Hematopoietic multipotent progenitor cell treated with erythropoietin and hydrocortisone succinate and interleukin-3 and kit ligand, for 8 days (in vitro differentiated cells): ENCODE results near the gene CHSY1.

Source experiments
- DNase-seq: peaks from one replicate; pipeline ENCODE4 v3.0.0-alpha.2; 2015

The CHSY1 gene

DNA sequence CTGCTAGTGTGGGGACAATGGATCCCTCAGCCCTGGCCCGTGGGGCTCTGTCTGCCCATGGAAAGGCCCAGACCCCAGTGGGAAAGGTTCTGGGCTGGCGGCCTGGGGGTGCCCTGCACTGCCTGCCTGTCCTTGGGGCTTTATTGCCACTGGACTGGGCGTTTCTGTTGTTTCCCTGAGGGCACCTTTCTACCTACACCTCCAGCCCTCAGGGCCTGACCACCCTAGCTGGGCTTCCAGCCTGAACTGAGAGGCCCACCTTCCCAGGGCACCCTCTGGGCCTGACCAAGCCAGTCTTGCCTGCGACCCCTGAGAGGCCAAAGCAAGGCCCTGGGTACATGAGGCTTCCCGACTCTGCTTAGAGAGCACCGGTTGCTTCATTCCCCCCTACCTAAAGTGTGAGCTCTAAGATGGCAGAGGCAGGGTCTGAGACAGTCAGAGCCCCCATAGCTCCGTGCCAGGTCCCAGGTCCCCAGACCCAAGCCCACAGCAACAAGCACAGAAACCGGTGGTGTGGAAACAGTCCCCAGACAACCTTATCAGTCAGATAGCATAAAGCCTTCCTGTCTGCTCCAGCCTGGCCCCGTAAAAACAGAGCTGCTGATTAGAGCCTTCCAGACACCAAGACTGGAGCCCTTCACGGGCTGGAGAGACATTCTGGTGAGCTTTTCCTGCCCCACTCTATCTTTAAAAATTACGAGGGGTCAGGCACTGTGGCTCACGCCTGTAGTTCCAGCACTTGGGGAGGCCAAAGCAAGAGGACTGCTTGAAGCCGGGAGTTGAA, 102.8 kb downstream of the CHSY1 start:
- peak; percentile 67 for DNase-seq

DNA sequence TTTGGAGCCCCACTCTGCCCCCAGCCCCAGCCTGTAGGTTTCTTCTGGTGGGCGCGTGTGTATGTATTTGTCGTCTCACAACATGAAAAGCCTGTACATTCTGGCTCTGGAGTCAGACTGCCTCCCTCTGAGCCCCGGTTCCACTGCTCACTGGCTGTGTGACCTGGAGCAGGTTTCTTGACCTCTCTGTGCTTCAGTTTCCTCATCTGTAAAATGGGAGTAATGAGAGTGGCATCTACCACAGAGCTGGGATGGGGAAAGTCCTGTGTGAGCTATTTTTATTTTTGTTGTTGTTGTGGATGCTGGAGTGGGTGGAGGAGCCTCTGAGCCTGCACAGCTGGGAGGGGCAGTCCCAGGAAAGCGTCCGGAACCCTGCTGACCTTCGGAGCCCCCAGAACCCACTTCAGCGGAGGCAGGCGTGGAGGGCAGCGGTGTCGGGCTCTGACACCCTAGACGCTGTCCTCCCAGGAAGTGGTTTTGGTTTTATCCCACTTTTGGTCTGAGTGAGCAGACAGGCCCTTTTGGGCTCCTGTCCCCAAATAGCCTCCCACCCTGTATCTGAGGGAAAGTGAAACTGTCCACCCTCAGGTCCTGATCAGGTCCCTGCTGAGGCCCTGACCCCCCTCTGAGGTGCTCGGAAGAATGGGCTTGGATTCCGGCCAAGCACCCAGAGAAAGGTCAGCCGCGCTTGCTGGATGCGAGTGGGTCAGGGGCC, 103.5 kb downstream of the CHSY1 start:
- no peak for DNase-seq

DNA sequence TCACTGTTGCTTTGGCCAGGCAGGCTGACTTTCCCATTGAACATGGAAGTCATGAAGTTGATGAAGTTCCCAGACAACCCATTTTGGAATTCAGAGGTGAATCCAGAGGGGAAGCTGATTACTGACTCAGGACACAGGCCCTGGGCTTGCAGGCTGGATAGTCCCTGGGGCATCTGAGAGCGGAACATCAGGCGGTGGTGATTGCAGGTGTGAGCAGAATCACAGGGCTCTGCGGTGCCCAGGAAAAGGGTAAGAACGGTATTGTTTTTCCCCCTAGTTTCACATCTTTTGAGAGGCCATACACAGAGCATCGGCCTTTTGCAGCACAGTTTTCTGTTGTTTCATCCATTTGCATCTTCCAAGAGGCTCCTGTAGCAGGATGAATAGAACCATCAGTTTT, 104.7 kb downstream of the CHSY1 start:
- DNase-seq = no peak

DNA sequence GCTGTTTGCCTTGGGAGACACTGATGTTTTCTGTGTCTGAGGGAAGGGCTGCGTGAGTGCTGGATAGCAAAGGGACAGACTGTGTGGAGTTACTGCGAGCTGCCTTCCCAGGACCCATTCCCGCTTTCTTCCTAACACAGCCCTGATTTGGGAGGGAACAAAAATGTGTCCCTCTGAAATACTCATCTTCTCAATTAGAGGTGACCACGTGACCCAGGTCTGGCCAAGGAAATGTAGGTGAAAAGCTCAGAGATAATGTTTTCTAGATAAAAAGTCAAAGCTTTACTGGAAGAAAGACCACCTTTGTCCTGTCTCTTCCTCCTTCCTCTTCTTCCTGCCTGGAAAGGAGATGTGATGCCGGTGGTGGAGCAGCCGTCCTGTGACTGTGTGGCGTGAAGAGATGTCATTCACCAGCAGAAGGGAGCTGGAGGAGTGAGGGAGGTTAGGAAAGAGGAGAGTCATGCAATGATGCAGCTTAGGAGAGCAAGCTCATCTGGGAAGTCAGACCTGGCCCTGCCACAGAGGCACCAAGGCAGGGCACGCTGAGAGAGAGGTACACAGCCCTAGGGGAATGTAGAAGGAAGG, 105.6 kb downstream of the CHSY1 start:
- no peak for DNase-seq

DNA sequence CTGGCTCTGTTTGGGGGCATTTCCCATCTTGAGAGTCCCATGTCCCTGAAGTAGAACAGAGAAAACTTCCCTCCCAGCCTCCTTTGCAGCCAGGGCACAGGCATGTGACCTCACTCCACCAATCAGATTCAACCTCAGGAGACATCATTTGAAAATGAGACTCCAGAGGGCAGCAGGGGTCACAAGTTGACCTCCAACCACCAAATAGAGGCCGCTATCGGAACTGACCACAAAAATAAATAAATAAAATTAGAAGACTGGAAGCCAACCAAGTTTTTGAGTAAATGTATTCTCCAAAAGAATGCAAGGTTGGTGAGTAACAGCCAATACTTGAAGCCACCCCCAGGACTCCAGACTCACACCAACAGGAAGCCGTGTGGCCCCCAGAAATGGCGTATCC, 106.5 kb downstream of the CHSY1 start:
- DNase-seq = peak; percentile 27

DNA sequence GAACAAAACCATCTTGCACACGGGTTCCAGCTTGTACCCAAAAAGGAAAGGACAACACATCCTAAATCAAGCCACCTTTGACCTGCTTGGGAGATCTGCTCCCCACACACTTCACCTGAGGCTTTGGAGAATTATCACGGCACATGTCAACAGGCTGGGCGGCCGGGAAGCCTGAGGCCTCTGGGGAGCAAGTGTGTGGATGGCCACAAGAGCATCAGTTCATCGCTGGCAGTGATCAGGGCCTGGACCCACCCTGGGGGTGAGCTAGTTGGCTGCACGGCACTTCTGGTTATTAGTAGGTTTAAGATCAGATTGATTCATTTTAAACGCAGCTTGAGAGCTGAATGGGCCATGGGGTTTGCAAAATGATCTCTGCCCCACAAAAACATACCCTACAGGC, 108.5 kb downstream of the CHSY1 start:
- no peak for DNase-seq

DNA sequence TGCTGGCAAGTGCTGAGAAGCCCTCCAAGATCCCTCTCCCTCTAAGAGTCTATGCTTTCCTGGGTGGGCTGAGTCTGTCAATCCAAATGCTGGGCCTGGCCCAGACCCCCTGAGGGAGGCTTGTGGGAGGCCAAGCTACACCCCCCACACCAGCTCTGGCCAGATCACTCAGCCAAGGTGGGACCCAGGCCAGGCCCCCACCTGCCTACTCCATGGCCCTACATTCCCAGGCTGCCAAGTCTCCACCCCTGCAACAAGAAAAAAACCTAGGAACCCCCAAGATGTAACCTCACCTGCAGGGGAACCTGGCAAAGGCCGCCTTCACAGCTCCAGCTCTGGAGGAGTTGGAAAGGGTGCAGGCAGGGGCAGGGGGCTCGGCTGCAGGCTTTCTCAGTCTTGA, 109.1 kb downstream of the CHSY1 start:
- no peak for DNase-seq

DNA sequence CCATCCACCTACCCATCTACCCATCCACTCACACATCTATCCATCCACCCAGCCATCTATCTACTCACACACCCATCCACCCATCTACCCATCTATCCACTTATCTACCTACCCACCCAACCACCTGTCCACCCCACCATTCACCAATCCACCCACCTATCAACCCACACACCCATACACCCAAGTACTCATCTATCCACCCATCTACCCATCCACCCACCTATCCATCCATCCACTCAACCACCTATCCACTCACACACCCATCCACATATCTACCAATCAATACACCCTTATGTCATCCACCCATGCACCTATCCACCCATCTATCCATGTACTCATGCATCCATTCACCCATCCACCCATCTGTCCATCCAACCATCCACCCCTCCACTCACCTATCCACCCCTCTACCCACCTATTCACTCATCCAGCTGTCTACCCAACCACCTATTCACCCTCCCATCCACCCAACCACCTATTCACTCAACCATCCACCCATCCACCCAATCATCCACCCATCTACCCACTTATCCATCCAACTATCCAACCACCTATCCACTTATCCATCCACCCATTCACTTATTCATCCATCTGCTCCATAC, 109.8 kb downstream of the CHSY1 start:
- no peak for DNase-seq

DNA sequence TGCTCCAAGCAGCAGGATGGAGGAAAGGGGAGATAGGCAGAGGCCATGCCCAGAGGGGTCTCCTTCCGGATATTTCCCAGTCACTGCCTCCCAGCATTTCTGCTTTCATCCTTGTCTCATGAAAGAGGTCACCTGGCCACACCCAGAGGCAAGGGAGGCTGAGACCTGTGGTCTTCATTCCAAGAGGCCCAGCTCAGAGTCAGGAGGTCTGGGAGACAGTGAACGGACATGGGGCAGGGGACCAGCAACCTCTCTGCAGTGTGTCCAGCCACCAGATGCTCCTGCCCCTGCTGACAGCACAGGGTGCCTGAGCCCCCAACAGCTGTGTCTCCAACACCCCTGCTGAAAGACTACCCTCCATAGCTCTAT, 111.2 kb downstream of the CHSY1 start:
- DNase-seq = no peak

DNA sequence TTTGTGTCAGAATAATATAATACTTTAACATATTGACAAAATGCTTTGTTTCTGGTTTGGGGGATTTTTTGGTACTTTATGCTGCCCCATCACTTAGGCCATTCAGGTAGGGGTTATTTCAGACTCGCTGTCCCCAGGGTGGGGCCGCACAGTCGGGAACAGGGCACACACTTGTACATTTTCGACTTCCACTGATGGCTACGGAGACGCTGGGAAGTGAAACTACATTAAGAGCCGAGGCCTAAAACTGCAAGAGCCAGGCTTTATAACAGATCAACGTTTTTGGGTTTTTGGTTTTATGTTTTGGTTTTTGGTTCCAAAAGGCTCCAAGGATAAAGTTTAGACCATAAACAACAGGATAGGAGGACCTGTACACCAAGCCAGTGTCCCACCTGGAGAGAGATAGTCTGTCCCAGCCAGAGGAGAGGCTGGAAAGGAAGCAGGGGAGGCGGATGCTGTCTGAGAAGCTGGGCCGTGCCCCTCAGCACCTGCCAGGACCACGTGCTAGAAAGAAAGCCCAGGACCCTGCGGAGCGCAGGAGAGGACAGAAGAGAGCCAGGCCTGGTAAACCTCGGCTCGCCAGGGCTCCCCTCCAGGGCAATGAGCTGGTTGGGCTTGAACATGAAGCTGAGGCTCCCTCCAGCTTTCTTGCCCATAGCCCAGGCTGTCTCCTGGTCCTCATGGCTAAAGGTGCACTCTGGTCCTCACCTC, 111.7 kb downstream of the CHSY1 start:
- DNase-seq = no peak

DNA sequence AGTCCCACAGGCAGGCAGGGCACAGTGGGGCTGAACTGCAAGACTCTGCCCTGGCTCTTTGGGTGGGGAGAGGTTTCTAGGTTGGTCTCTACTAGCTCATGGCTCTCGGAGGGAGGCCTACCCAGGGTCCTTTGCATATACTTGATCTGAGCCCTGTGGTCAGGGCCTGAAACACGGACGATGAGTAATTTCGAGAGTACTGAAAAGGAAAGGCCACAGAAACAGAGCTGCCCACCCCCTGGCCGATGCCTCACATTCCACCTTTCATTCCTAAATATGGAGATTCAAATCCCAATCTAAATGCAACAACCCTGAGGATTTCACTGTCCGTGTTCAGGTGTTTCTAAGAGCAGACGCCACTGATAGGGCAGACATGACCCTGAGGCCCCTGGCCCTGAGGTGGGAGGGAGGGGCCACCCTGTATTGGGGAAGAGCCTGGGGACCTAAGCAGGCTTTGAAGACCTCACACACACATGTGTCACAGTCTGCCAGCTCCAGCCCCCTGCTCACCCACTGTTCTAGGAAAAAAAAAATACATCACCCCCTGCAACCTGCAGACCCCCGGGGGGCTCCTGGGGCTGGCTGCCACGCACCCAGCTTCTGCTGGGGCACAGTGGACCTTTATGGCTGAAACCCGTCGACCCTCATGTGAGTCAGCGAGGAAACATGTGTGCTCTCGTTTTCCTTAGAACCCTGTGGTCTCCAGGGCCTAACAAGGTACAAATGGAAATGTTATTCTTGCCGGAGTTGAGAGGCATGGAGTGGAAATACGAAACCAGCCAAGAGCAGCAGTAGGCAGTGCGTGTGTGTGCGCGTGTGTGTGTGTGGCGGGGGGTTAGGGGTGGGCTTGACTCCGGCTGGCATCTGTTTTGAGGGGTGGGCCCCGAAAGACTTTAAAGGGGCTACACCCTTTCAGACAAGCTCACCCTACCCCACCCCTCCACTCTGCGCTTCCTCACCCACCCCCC, 112.7 kb downstream of the CHSY1 start:
- DNase-seq = no peak

DNA sequence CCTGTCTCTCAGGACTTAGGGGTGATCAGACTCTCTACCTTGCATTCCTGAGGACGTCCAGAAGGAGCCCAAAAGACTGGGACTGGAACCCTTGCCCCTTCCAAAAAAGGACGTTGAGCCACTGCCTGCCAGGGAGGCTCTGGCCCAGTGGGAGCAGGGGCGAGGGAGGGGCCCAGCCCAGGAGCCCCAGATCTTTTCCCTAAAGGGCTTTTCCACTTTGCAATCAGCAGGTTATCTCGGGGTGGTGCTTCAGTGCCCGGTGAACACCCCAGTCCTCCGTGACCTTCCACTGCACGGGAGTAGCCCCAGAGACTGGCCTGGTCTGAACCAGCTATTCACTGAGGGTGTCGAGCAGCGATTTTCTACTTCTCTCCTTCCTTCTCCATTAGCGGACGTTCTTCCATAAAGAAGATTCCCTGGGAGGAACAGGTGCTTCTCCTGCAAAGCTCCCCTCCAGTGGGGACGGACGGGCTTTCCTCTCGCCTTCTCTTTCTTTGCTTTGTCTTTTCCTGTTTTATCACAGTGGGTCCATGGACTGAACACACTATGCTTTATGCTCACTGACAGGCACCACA, 113.7 kb downstream of the CHSY1 start:
- no peak for DNase-seq

DNA sequence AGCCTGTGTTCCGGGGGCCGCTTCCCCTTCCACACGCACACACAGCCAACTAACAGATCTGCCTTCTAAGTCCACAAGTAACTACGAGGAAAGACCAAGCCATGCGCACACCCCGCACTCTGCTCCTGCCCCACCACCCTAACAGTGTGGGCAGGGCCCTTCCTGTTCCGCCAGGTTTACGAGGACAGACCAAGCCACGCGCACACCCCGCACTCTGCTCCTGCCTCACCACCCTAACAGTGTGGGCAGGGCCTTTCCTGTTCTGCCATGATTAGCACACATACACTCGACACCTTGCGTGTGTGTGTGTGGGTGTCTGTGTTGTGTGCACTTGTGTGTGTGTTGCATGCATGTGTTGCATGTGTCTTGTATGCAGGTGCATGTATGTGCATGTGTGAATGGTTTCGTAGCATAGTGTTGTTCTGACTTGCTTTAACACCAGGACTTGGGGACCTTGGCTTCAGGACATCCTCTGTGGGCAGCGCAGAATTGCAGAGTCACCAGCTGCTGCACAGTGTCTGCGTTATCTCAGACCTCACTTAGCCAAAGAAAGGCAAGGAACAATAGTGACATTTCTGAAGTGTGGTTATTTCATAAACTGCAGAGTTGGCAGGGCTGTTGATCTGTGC, 114.4 kb downstream of the CHSY1 start:
- DNase-seq = peak; percentile 89

DNA sequence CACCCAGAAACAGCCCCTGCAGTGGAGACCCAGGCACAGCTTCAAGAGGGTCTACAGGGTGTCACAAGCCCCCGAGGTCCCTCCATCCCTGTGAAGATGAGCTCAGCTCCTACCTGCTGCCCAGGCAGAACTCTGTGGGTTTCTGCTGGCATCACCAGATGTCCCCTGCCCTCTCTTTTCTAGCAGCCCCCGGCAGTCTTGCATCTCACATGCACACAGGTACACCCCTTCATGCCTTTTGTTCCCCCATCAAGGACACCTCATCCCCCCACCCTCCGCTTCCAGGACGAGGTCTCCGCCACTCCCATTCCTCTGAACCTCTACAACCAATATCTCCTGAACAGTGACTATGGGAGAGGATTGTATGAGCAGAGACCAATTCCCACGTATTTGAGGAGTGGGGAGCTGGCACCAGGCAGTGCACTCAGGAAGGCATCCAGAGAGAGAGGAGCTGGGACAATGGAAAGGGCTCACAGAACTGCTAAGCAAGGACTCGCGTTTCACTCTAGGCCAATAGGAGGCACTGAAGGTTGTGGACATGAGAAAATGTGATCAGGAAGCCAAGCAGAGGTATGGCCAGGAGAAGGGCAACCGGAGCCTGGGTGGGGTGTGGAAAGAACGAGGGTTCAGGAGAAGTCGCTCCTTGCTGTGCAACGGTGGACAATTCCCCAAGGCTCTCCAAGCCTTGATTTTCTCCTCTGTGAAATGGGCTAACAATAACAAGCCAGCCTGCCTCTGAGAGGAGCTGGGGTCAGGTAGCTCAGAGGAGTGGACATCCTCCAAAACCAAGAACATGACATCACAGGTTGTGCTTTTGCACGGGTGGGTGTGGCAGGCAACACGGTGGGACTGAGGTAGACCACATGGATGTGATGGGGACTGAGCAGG, 115.2 kb downstream of the CHSY1 start:
- DNase-seq = no peak

DNA sequence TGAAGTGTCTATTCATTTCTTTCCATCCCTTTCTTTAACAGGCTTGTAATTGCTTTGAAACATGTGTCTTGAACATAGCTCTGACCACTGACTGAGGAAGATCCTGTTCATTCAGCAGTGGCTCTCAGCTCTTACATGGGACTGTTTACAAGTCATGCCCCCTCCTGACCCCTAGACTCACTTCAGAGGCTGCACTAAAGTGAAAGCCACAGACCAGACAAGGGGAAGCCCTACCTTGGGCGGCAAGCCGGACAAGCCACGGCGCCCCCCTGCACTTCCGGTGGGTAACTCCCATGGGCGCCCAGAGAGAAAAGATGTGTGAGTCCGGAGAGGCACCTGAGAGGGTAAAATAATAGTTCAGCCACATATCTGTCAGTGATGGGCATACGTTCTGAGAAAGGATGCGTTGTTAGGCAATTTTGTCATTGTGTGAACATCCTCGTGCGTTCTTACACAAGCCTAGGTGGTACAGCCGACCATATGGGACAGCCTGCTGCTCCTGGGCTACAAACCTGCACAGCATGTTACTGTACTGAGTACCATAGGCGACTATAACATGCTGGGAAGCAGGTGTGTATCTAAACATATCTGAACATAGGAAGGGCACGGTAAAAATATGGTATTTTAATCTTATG, 116.2 kb downstream of the CHSY1 start:
- no peak for DNase-seq

DNA sequence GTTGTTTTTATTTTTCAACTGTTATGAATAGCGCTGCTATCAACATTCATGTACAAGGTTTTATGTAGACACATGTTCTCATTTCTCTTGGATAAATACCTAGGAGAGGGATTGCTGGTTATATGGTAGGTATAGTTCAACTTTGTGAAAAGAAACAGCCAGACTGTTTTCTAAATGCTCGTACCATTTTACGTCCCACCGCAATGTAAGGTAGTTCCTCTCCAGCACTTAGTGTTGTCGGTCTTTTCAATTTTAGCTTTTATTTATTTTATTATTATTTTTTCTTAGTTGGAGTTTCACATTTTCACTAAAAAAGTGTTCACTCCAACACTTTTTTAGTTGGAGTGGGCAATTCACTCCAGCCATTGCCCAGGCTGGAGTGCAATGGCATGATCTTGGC, 117.1 kb downstream of the CHSY1 start:
- no peak for DNase-seq

DNA sequence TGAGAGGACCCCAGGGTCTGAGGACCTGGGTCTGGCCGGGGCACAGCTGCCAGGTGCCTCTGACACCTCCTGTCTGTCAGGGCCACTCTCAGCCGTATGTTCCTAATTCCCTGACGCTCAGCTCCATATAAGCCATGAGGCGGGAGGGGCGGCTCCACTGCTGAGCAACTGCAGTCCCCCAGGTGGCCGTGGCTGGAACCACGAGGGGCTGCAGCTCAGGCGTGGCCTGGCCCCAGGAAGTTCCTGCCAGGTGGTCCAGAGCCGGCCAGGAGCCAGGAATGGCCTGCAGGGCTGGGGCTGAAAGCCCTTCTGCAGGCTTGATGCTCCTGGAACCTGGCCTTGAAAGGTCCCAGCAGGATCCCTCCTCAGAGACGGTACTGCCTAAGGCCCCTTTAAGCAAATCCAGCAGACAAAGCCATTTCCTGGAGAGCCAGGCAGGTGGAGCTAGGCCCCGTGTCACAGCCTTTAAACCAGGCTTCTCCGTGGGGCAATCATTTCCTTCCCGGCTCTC, 118.0 kb downstream of the CHSY1 start:
- DNase-seq = no peak

DNA sequence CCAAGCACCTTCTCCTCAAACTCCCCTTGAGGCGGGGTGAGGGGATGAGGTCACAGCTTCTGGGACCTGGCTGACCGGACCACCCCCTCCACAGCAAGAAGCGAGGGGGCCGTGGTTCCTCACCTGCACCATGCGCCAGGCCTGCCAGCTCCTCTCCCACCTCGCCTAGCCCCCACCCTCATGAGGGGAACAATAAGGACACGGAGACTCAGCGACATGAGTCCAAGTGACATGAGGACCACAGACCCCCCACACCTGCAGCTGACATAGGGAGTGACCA, 118.7 kb downstream of the CHSY1 start:
- no peak for DNase-seq

DNA sequence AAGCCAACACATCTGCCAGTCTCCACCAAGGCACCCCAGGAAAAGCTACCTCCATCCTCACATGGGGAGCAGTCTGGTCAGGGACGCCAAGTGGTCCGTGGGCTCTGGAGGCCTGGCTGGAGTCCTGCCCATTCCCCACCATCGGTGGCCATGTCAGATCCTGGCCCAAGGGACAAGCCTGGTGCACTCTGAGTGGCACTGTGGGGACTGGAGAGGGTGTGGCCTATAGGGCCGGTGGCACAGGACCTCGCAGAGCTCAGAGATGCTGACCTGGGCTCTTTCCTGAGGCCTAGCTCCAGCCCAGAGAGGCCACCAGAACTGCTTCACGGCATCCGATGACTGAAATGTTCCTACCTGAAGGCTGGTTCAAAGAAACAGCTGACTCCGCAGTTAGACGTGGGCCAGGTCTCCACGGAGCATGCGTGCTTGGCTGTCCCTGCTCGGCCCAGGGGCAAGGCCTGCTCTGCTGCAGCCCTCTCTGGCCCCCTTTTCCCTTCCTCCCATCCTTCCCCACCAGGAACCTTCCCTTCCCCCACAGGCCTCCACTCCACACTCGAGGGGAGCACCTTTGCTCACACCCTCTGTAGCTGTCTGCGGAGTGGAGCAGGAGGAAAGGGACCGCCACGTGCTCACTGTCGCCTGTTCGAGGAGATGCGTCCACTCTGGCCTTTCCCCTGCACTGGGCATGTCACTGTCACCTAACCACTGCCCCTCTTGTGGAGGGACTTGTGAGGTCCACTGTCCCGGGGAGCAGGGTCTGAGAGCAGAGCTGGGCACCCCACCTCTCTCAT, 119.3 kb downstream of the CHSY1 start:
- DNase-seq = no peak
